HCT116 (cell line): Measurements from ENCODE around the gene USP46. TPM values are rescaled to one million over a fixed set of nuclear protein-coding genes. Genes with fewer than 3 reads are reported as not detected.

ENCODE experiments used
- ATAC-seq: fragments of 200-7000 bp; cut with Tn5 transposase; 2 replicates; pipeline ENCODE4 v1.9.1; 2020; ENCODE audit warnings: mild to moderate bottlenecking, moderate library complexity
- BruUV-seq: library from RNA; stranded (reverse); fragments of 400-500 nt; replicated peaks from 2 replicates; lab custom pipeline; 2021; lab: Mats Ljungman, UMichigan
- CTCF ChIA-PET: fragments of 300-600 bp; sonication (Branson Sonifier 250); formaldehyde crosslinking; loops from one replicate; lab custom pipeline; 2021; ENCODE audit warnings: antibody characterized with exemption; lab: Charles Lee
- POLR2A ChIA-PET: fragments of 300-600, 350-600 bp; sonication (Branson Sonifier 250); formaldehyde crosslinking; loops from one replicate; lab custom pipeline; 2021; ENCODE audit warnings: antibody characterized with exemption; lab: Charles Lee
- RAD21 ChIA-PET, 2 experiments: fragments of 300-600 bp; sonication (Branson Sonifier 250); formaldehyde crosslinking; loops; one replicate each; lab custom pipeline; 2023; ENCODE audit warnings: low total read pairs in 2 of 2; ENCODE audit not compliant: uncharacterized antibody in 2 of 2, unreplicated experiment in 2 of 2, low non-redundant PET in 1 of 2; lab: Charles Lee
- DNase-seq: peaks from one replicate; pipeline ENCODE4 v3.0.0-alpha.2; 2010; ENCODE audit warnings: low read depth, low spot score
- H2AFZ ChIP-seq: fragments of 200-600 bp; shearing (Covaris generic), sonication (generic); 2 replicates; pipeline ENCODE4 v1.6.1; 2017; ENCODE audit warnings: low read depth, mixed run types, mixed read lengths, antibody characterized with exemption, low read length; ENCODE audit not compliant: poor library complexity, severe bottlenecking
- H3K27ac ChIP-seq: 2 replicates; pipeline ENCODE4 v1.5.1; 2012; ENCODE audit warnings: low read depth, low read length
- H3K27me3 ChIP-seq: fragments of 200-600 bp; sonication (generic); 2 replicates; pipeline ENCODE4 v1.6.1; 2016; ENCODE audit warnings: mixed run types, low read length, mixed read lengths; ENCODE audit not compliant: insufficient read depth
- H3K36me3 ChIP-seq, 2 experiments: fragments of 200-500 bp in 1 of 2; fragments of 200-600 bp in 1 of 2; sonication (Bioruptor generic) in 1 of 2; sonication (generic) in 1 of 2; 2 replicates each; pipeline versions ENCODE4 v1.5.1 to v1.6.1; 2014 to 2016; ENCODE audit warnings: low read length in 2 of 2, inconsistent platforms in 1 of 2, mixed read lengths in 1 of 2, mixed run types in 1 of 2; ENCODE audit not compliant: insufficient read depth in 2 of 2, control insufficient read depth in 1 of 2
- H3K4me1 ChIP-seq, 2 experiments: fragments of 200-600 bp in 1 of 2; sonication (generic) in 1 of 2; 2 replicates each; pipeline versions ENCODE4 v1.5.1 to v1.6.1; 2012 to 2017; ENCODE audit warnings: low read length in 2 of 2, inconsistent platforms in 1 of 2, mild to moderate bottlenecking in 1 of 2, mixed read lengths in 1 of 2, mixed run types in 1 of 2, moderate library complexity in 1 of 2; ENCODE audit not compliant: insufficient read depth in 2 of 2, control insufficient read depth in 1 of 2
- H3K4me2 ChIP-seq: fragments of 200-600 bp; sonication (generic); 2 replicates; pipeline ENCODE4 v1.6.1; 2017; ENCODE audit warnings: mixed run types, low read length, mixed read lengths
- H3K4me3 ChIP-seq, 2 experiments: fragments of 200-600 bp in 1 of 2; sonication (generic) in 1 of 2; replicated peaks in 1 of 2; 2 replicates each; pipeline ENCODE4 v1.5.1; 2011 to 2016; ENCODE audit warnings: low read length in 2 of 2, control low read depth in 1 of 2, low read depth in 1 of 2, mild to moderate bottlenecking in 1 of 2, mixed read lengths in 1 of 2, mixed run types in 1 of 2
- H3K79me2 ChIP-seq: fragments of 200-600 bp; sonication (generic); 2 replicates; pipeline ENCODE4 v1.6.1; 2017; ENCODE audit warnings: mild to moderate bottlenecking, mixed run types, low read length, moderate library complexity, mixed read lengths; ENCODE audit not compliant: insufficient read depth
- H3K9ac ChIP-seq: fragments of 200-600 bp; sonication (generic); 2 replicates; pipeline ENCODE4 v1.6.1; 2016; ENCODE audit warnings: low read length, mixed read lengths
- H3K9me2 ChIP-seq: fragments of 200-600 bp; sonication (generic), shearing (Covaris generic); 2 replicates; pipeline ENCODE4 v1.6.1; 2017; ENCODE audit warnings: mixed run types, mild to moderate bottlenecking, moderate library complexity; ENCODE audit not compliant: insufficient read depth
- H3K9me3 ChIP-seq, 2 experiments: fragments of 200-500 bp in 1 of 2; fragments of 200-600 bp in 1 of 2; sonication (Bioruptor generic) in 1 of 2; sonication (generic) in 1 of 2; 2 replicates each; pipeline ENCODE4 v1.6.1; 2014 to 2017; ENCODE audit warnings: low read length in 2 of 2, mixed read lengths in 2 of 2, inconsistent platforms in 1 of 2, low read depth in 1 of 2, mild to moderate bottlenecking in 1 of 2, mixed run types in 1 of 2, moderate library complexity in 1 of 2; ENCODE audit not compliant: control insufficient read depth in 1 of 2, insufficient read depth in 1 of 2
- H4K20me1 ChIP-seq: fragments of 200-600 bp; sonication (generic), shearing (Covaris generic); 2 replicates; pipeline ENCODE4 v1.6.1; 2017; ENCODE audit warnings: mixed run types, mild to moderate bottlenecking, moderate library complexity; ENCODE audit not compliant: insufficient read depth
- EGR1 ChIP-seq: IDR thresholded peaks from 2 replicates; pipeline ENCODE4 v1.6.1; 2012; ENCODE audit warnings: low read depth
- ELF1 ChIP-seq: IDR thresholded peaks from 2 replicates; pipeline ENCODE4 v1.6.1; 2012; ENCODE audit warnings: low read depth, borderline replicate concordance
- FOSL1 ChIP-seq: IDR thresholded peaks from 2 replicates; pipeline ENCODE4 v1.6.1; 2012; ENCODE audit warnings: low read depth
- POLR2A ChIP-seq: IDR thresholded peaks from 2 replicates; pipeline ENCODE4 v1.7.0; 2011; ENCODE audit warnings: borderline replicate concordance; ENCODE audit not compliant: insufficient read depth, insufficient read length; ENCODE audit errors: extremely low read depth
- SIN3A ChIP-seq: IDR thresholded peaks from 2 replicates; pipeline ENCODE4 v1.6.1; 2012; ENCODE audit warnings: low read depth
- SP1 ChIP-seq: IDR thresholded peaks from 2 replicates; pipeline ENCODE4 v1.6.1; 2012; ENCODE audit warnings: low read depth
- SRF ChIP-seq: IDR thresholded peaks from 2 replicates; pipeline ENCODE4 v1.6.1; 2012; ENCODE audit warnings: low read depth
- TCF7L2 ChIP-seq: IDR thresholded peaks from 2 replicates; pipeline ENCODE4 v1.7.0; 2011; ENCODE audit warnings: borderline replicate concordance, inconsistent platforms; ENCODE audit not compliant: insufficient read depth, insufficient read length; ENCODE audit errors: extremely low read depth
- ZFX ChIP-seq: fragments of 450-650 bp; IDR thresholded peaks from 2 replicates; pipeline ENCODE4 v1.6.1; 2017
- ZNF274 ChIP-seq: fragments of 200-500 bp; sonication (Bioruptor generic); IDR thresholded peaks from 2 replicates; pipeline ENCODE4 v1.6.1; 2014; ENCODE audit warnings: mild to moderate bottlenecking, low read depth, low read length, inconsistent platforms
- intact Hi-C: fragments of 100-400 bp; cut with micrococcal nuclease; formaldehyde crosslinking; loops from 2 replicates; pipeline ENCODE4 v1.10.0; 2022
- total RNA-seq: library from RNA; stranded (reverse); gene quantifications from one replicate; pipeline ENCODE4 v1.2.1, GENCODE V29; 2021; ENCODE audit not compliant: unreplicated experiment
- TF ChIP-seq, protein P1 (sequence below): IDR thresholded peaks from 2 replicates; pipeline ENCODE4 v1.6.1; 2012

The USP46 gene
- total RNA-seq, 1 experiment from 2014 or later, result 36.6 TPM

- no peaks in the 10 kb centered on the region for H3K9me2 ChIP-seq
- no peaks in the 10 kb centered on the region for H3K9me3 ChIP-seq
- H3K9ac ChIP-seq, result no peak overlapping the region
- H3K79me2 ChIP-seq, result peaks cover 44% of the 10 kb centered on the region
- no peak overlapping the region for H3K4me3 ChIP-seq
- DNase-seq (no peak), ATAC-seq (no peak)
- intact Hi-C loops, result no loop called here
- no peaks in the 10 kb centered on the region for H3K36me3 ChIP-seq
- no peaks in the 10 kb centered on the region for H3K27me3 ChIP-seq
- no peak overlapping the region for H2AFZ ChIP-seq
- peaks cover 8% of the 10 kb centered on the region; the same call in 1 of the 2 replicates for H4K20me1 ChIP-seq
- H3K4me2 ChIP-seq, result no peak overlapping the region
- BruUV-seq, result no TSS peak
- ChIA-PET RAD21 (no interaction called here), POLR2A (no interaction called here), CTCF (no interaction called here)
- H3K27ac ChIP-seq, result no peak overlapping the region
- TF ChIP-seq SP1, result no peak
- TF ChIP-seq EGR1, result no peak
- TF ChIP-seq, protein P1, sequence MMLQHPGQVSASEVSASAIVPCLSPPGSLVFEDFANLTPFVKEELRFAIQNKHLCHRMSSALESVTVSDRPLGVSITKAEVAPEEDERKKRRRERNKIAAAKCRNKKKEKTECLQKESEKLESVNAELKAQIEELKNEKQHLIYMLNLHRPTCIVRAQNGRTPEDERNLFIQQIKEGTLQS, result no peak
- TF ChIP-seq TCF7L2, result no peak
- no peak for TF ChIP-seq POLR2A
- no peak for TF ChIP-seq FOSL1
- no peak for TF ChIP-seq SIN3A
- TF ChIP-seq ZFX, result no peak
- TF ChIP-seq ELF1, result no peak
- peaks cover 35 to 59% of the 10 kb centered on the region in 2 experiments for H3K4me1 ChIP-seq
These were observed 13.0 kb downstream of the USP46 start for GRCh38 chr4:52646096-52646495.

DNA sequence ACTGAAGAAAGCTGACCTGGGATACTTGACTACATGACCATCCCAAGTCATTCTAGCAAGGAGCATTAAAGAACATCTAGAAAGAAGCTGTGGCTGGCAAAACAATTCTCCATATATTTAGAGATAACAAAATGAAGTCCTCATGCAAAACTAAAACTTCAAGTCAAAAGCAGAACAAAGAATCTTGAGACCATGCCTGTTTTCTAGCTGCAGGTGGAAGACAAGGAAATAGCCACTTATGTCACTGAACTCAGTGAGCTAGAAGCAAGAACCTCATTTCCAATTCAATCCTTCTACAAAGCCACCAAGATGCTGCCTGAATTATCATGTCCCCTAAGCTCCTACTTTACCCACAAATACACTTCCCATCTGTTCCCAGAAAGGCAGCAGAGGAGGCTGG lies 13.8 kb downstream of the USP46 start:
- Histone ChIP-seq H3K27me3 (no peaks in the 10 kb centered on the region), H3K79me2 (peaks cover 50% of the 10 kb centered on the region), H3K27ac (no peak overlapping the region), H3K36me3 (no peaks in the 10 kb centered on the region), H3K4me1 (peaks cover 43 to 67% of the 10 kb centered on the region in 2 experiments), H3K9me2 (no peaks in the 10 kb centered on the region), H4K20me1 (peaks cover 9% of the 10 kb centered on the region; the same call in 1 of the 2 replicates), H3K4me3 (no peak overlapping the region), H2AFZ (no peak overlapping the region), H3K4me2 (no peak overlapping the region), H3K9ac (no peak overlapping the region), H3K9me3 (no peaks in the 10 kb centered on the region)
- TF ChIP-seq ZNF274 (no peak), SRF (no peak)
- POLR2A ChIA-PET, result no interaction called here
- intact Hi-C loops, result no loop called here
- CTCF ChIA-PET, result no interaction called here
- ATAC-seq, result no peak
- RAD21 ChIA-PET, result no interaction called here
- BruUV-seq, result no TSS peak
- no peak for DNase-seq
